Measurements from ENCODE around the gene ATAD3C. TPM values are rescaled to one million over a fixed set of nuclear protein-coding genes. Genes with fewer than 3 reads are reported as not detected.

Gene ATAD3C
- total RNA-seq (2014; rRNA removed; shearing (Covaris generic)) (0.45 and 1.2 TPM in 2 replicates), polyA plus RNA-seq (2016; fragmentation: Nextera tagmentation; extraction: Ambion mirVana) (1.1 and 1.3 TPM in 2 replicates)
- long read RNA-seq: 0 reads

- Histone ChIP-seq H2AFZ (no peak within 1 kb of the TSS), H3K9me2 (ENCODE audit: insufficient read depth) (no peaks in the 10 kb centered on the region), H3F3A (replicated peaks; ENCODE audit: low read depth) (no peaks in the 10 kb centered on the region), H3K36me3 (ENCODE audit: insufficient read depth) (no peaks in the 10 kb centered on the region), H3K27me3 (ENCODE audit: insufficient read depth) (no peaks in the 10 kb centered on the region), H4K20me1 (replicated peaks; ENCODE audit: insufficient read depth) (no peaks in the 10 kb centered on the region), H3K4me3 (no peak within 1 kb of the TSS), H3K27ac (ENCODE audit: low read depth) (no peak within 1 kb of the TSS), H3K79me2 (replicated peaks; ENCODE audit: insufficient read depth) (no peaks in the 10 kb centered on the region), H3K4me1 (ENCODE audit: insufficient read depth) (no peaks in the 10 kb centered on the region), H3K4me2 (no peak within 1 kb of the TSS)
- Mint-ChIP-seq H3K36me3 (ENCODE audit: low read depth) (no peaks in the 10 kb centered on the region), H3K4me1 (no peaks in the 10 kb centered on the region), H3K27me3 (ENCODE audit: insufficient read depth, low read depth, poor library complexity) (peaks cover 4% of the 10 kb centered on the region), H3K9me3 (no peaks in the 10 kb centered on the region), H3K4me3 (no peak within 1 kb of the TSS), H3K27ac (no peak within 1 kb of the TSS)
- TF ChIP-seq ZNF462 (CRISPR knock-in tag; IDR thresholded peaks at IDR 0.05) (no peak), CREB1 (CRISPR knock-in tag; IDR thresholded peaks at IDR 0.05; ENCODE audit: low read depth) (no peak), POLR2AphosphoS5 (IDR thresholded peaks at IDR 0.05; ENCODE audit: low read depth) (no peak), CTCF (conservative IDR thresholded peaks at IDR 0.05; ENCODE audit: low read depth in 2 of 2) (no peak), ZNF114 (CRISPR knock-in tag; IDR thresholded peaks at IDR 0.05) (no peak), ETS1 (IDR thresholded peaks at IDR 0.05) (no peak)
- ATAC-seq (no peak), DNase-seq (ENCODE audit: low spot score) (no peak)
Measured at GRCh38 chr1:1449099-1449739, at the start of gene ATAD3C. ATAD3C (plus strand) TSS chr1:1449689; CDS start chr1:1450684, 995 bp downstream.

Data from GM23338 (cell line).